Smooth muscle cell (in vitro differentiated cells): ENCODE results near the gene CACNA1H. TPM values are rescaled to one million over a fixed set of nuclear protein-coding genes. Genes with fewer than 3 reads are reported as not detected.

Experiments used
- DNase-seq: peaks from one replicate; lab custom pipeline; 2025; ENCODE audit not compliant: unreplicated experiment; lab: John Stamatoyannopoulos, UW
- H2AFZ ChIP-seq: fragments of 200-600 bp; sonication (generic); 2 replicates; pipeline ENCODE4 v1.6.0; 2016; ENCODE audit warnings: antibody characterized with exemption, low read depth, mild to moderate bottlenecking
- H3F3A ChIP-seq: fragments of 200-600 bp; sonication (generic); 2 replicates; pipeline ENCODE4 v1.6.0; 2017; ENCODE audit warnings: antibody characterized with exemption, low read depth
- H3K27ac ChIP-seq: fragments of 200-600 bp; sonication (generic); 2 replicates; pipeline ENCODE4 v1.5.1; 2016; ENCODE audit warnings: low read depth, mild to moderate bottlenecking
- H3K27me3 ChIP-seq: fragments of 200-600 bp; sonication (generic); 2 replicates; pipeline ENCODE4 v1.6.1; 2016; ENCODE audit warnings: low read depth, mild to moderate bottlenecking
- H3K36me3 ChIP-seq: fragments of 200-600 bp; sonication (generic); 2 replicates; pipeline ENCODE4 v1.5.1; 2016; ENCODE audit warnings: low read depth
- H3K4me1 ChIP-seq: fragments of 200-600 bp; sonication (generic); 2 replicates; pipeline ENCODE4 v1.5.1; 2016; ENCODE audit warnings: low read depth
- H3K4me2 ChIP-seq: fragments of 200-600 bp; sonication (generic); 2 replicates; pipeline ENCODE4 v1.6.0; 2016; ENCODE audit warnings: mild to moderate bottlenecking
- H3K4me3 ChIP-seq: fragments of 200-600 bp; sonication (generic); 2 replicates; pipeline ENCODE4 v1.5.1; 2016; ENCODE audit warnings: mild to moderate bottlenecking
- H3K79me2 ChIP-seq: fragments of 200-600 bp; sonication (generic); 2 replicates; pipeline ENCODE4 v1.6.0; 2016; ENCODE audit warnings: low read depth, mild to moderate bottlenecking
- H3K9ac ChIP-seq: fragments of 200-600 bp; sonication (generic); 2 replicates; pipeline ENCODE4 v1.6.0; 2016; ENCODE audit warnings: low read depth
- H3K9me3 ChIP-seq: fragments of 200-600 bp; sonication (generic); replicated peaks from 2 replicates; pipeline ENCODE4 v1.5.1; 2016; ENCODE audit warnings: low read depth
- H4K20me1 ChIP-seq: fragments of 200-600 bp; sonication (generic); 2 replicates; pipeline ENCODE4 v1.6.0; 2016; ENCODE audit warnings: low read depth
- CTCF ChIP-seq: fragments of 200-600 bp; sonication (generic); IDR thresholded peaks from 2 replicates; pipeline ENCODE4 v1.5.1; 2017; ENCODE audit warnings: borderline replicate concordance, mild to moderate bottlenecking, antibody characterized with exemption; ENCODE audit not compliant: insufficient read depth, poor library complexity, severe bottlenecking
- WGBS: methylation state at CpG from one replicate; pipeline ENCODE4 v1.1.7; 2016; ENCODE audit warnings: low lambda C conversion rate; 5-methylcytosine and 5-hydroxymethylcytosine counted together
- polyA plus RNA-seq: library from polyadenylated mRNA; unstranded; fragments of >200 nt; fragmentation: Nextera tagmentation; extraction: Ambion mirVana; gene quantifications from 2 replicates; pipeline ENCODE4 v1.2.1, GENCODE V29; 2016
- total RNA-seq: library from RNA; depleted of rRNA; stranded (reverse); fragments of >200 nt; gene quantifications from 2 replicates; pipeline ENCODE4 v1.2.3, GENCODE V29; 2014

CACNA1H gene
- total and polyA plus RNA-seq, 2 experiments from 2014 or later = 1.7 to 2.6 TPM

- Histone ChIP-seq H3K9me3 (no peaks in the 10 kb centered on the region), H3K4me2 (no peak overlapping the region), H3K4me1 (no peaks in the 10 kb centered on the region), H3K9ac (no peak overlapping the region), H4K20me1 (no peaks in the 10 kb centered on the region), H3K36me3 (no peaks in the 10 kb centered on the region), H3K27ac (no peak overlapping the region), H3K4me3 (no peak overlapping the region), H3F3A (no peaks in the 10 kb centered on the region), H3K79me2 (no peaks in the 10 kb centered on the region), H3K27me3 (no peaks in the 10 kb centered on the region), H2AFZ (no peak overlapping the region)
- WGBS = 90% methylated on average over 23 of the region's 23 CpGs
- no peak for DNase-seq
- no peak for TF ChIP-seq CTCF
These were observed 31.9 kb upstream of the CACNA1H start for GRCh38 chr16:1121009-1121408.

GRCh38 chr16:1121601-1122397, 31.1 kb upstream of the CACNA1H start:
- H3K27ac ChIP-seq = no peak overlapping the region
- no peaks in the 10 kb centered on the region for H3K36me3 ChIP-seq
- H3K4me1 ChIP-seq = no peaks in the 10 kb centered on the region
- no peaks in the 10 kb centered on the region for H3F3A ChIP-seq
- DNase-seq = no peak
- TF ChIP-seq CTCF = no peak
- H3K9ac ChIP-seq = no peak overlapping the region
- H2AFZ ChIP-seq = no peak overlapping the region
- H3K4me2 ChIP-seq = no peak overlapping the region
- no peaks in the 10 kb centered on the region for H3K79me2 ChIP-seq
- no peaks in the 10 kb centered on the region for H4K20me1 ChIP-seq
- no peaks in the 10 kb centered on the region for H3K27me3 ChIP-seq
- WGBS = 87% methylated on average over 29 of the region's 30 CpGs
- no peak overlapping the region for H3K4me3 ChIP-seq
- H3K9me3 ChIP-seq = no peaks in the 10 kb centered on the region

- H3K27me3 ChIP-seq = no peaks in the 10 kb centered on the region
- TF ChIP-seq CTCF = no peak
- no peak overlapping the region for H3K9ac ChIP-seq
- no peak overlapping the region for H3K4me2 ChIP-seq
- DNase-seq = no peak
- H3K79me2 ChIP-seq = no peaks in the 10 kb centered on the region
- H3K27ac ChIP-seq = no peak overlapping the region
- H4K20me1 ChIP-seq = no peaks in the 10 kb centered on the region
- H3K9me3 ChIP-seq = no peaks in the 10 kb centered on the region
- WGBS = 86% methylated on average over 10 of the region's 14 CpGs
- H3K36me3 ChIP-seq = no peaks in the 10 kb centered on the region
- no peaks in the 10 kb centered on the region for H3K4me1 ChIP-seq
- no peaks in the 10 kb centered on the region for H3F3A ChIP-seq
- no peak overlapping the region for H2AFZ ChIP-seq
- no peak overlapping the region for H3K4me3 ChIP-seq
These were observed 30.5 kb upstream of the CACNA1H start for GRCh38 chr16:1122398-1122765.

GRCh38 chr16:1123525-1124230, 29.2 kb upstream of the CACNA1H start:
- TF ChIP-seq CTCF = no peak
- no peak overlapping the region for H3K4me2 ChIP-seq
- H3K4me3 ChIP-seq = no peak overlapping the region
- no peaks in the 10 kb centered on the region for H3K79me2 ChIP-seq
- no peak overlapping the region for H2AFZ ChIP-seq
- no peak overlapping the region for H3K9ac ChIP-seq
- H3F3A ChIP-seq = no peaks in the 10 kb centered on the region
- no peak for DNase-seq
- WGBS = 91% methylated on average over 21 of the region's 21 CpGs
- no peak overlapping the region for H3K27ac ChIP-seq
- H4K20me1 ChIP-seq = no peaks in the 10 kb centered on the region
- H3K9me3 ChIP-seq = no peaks in the 10 kb centered on the region
- H3K36me3 ChIP-seq = no peaks in the 10 kb centered on the region
- H3K4me1 ChIP-seq = no peaks in the 10 kb centered on the region
- H3K27me3 ChIP-seq = no peaks in the 10 kb centered on the region
